ENCODE measurements around the gene DENND4A.

Gene DENND4A

GRCh38 chr15:65660927-65661326, 131.2 kb downstream of the DENND4A start:
- no peak for DNase-seq

GRCh38 chr15:65659502-65660052, 132.5 kb downstream of the DENND4A start:
- DNase-seq = no peak

DNA sequence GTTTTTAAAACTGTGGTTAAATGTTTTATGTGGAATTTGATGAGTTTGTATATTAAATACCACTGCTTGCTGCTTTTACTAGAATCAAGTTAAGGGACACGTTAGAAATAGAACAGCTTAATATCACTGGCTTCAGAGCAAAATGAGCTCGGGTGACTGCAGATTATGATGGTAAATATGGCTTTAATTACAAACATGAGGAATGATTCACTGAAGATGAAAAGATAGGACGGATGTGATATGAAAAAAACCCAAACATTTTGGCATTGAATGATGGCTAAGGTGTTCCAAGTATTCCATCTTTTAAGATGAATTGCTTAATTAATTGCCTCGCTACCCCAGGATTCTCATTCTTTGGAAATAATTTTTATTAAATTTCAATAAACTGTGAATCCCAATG, 136.6 kb downstream of the DENND4A start:
- DNase-seq = no peak

DNA sequence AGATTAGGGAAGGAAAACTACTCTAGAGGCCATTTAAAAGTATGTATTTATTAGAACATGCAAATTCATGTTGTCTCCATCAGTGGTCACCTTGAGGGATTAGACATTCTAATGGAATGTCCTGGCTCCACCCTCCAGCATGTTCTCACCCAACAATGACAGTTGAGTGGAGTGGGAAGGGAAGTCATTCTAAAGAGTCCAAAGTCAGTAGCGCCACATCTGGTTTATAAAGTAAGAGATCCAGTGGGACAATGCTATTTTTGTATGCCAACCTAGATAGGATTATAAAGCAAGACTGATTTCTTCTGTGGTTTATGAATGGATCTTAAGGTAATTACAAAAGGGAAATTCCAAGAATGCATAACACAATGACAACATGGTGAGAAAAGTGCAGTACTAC, 137.1 kb downstream of the DENND4A start:
- DNase-seq = no peak

DNA sequence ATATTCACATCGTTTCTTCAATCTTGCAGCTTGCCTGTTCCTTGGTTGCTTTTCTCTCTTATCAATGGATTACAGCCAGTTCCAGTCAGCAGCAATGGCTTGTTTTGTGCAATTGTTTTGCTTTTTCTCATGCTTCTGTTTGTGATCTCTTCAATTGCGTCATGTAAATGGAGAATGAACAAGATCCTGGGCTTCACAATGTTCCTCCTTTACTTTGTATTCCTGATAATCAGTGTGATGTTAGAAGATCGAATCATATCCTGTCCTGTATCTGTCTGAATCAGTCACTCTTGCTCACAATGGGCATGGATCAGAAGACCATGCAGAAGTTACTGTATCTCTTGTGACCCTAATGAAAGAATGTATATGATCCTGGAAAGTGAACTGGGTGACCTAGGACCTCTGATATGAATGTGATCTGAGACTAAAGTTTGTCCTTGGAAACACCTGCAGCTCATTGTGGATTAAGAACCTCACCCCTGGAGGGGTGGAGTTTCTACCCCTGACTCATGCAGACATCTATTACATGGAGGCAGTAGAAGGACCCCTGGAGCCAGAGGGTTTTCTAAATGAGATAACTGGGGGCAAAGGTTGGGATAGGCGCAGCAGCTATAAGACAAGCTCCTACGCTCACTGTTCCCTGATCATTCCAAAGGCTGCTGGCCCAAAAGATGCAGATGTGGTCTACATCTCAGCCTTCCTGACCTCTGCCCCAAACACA, 138.1 kb downstream of the DENND4A start:
- no peak for DNase-seq

DNA sequence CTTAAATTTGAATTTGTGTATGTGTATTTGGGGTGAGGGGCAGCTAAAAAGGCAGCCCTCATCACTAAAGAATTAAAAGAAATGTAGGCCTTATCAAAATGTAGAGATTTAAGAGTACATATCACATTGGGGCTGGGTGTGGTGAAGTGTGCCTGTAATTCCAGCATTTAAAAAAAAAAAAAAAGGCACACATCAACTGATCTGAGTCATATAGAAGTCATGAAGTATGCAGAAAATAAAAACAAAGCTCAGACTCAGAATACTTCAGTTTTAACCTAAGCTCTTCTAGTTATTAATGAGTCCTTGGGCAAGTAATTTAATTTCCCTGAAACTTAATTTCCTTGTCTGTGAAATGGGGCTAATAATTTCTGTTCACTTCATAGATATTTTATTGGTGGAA, 138.8 kb downstream of the DENND4A start:
- no peak for DNase-seq

DNA sequence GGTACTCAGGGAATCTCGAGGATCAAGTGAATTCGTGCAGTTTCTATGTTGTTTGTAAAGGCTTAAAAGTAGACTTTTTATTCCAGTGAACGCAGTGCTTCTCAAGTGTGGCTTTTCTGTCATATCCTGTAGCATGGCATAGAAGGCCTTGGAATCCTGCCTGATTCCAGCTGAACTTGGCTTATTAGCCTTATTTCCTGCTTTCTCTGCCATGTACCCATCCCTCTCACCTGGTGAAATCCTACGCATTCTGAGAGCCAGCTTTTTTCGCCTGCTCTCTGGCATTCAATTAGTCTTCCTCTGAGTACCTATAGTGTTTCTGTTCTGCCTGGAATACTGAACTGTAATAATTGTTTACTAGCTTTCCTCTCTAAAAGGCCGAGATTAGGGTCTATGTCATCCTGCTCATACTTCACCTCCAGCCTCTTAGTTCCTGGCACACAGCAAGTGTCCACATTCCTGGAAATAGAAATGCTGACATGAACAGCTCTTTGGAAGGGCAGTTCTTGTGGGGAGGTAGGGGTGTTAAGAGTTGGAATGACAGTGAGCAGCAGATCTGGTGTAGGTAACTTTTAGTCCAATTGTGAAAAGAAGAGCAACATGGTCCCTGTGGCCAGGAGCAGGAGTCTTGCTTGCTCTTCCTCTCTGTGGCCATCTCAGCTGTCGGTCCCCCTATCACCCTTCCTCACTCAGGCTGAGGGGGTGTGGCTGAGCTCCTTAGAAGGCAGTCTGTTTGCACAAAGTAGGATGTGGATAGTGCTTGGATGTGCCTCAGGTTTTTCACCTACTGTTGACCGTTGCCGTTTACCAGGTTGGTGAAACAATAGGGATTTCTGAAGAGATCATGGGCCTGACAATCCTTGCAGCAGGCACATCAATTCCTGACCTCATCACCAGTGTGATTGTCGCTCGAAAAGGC, 140.0 kb downstream of the DENND4A start:
- DNase-seq = no peak

- no peak for DNase-seq
Measured at GRCh38 chr15:65651042-65651322, 141.1 kb downstream of the DENND4A start.

DNA sequence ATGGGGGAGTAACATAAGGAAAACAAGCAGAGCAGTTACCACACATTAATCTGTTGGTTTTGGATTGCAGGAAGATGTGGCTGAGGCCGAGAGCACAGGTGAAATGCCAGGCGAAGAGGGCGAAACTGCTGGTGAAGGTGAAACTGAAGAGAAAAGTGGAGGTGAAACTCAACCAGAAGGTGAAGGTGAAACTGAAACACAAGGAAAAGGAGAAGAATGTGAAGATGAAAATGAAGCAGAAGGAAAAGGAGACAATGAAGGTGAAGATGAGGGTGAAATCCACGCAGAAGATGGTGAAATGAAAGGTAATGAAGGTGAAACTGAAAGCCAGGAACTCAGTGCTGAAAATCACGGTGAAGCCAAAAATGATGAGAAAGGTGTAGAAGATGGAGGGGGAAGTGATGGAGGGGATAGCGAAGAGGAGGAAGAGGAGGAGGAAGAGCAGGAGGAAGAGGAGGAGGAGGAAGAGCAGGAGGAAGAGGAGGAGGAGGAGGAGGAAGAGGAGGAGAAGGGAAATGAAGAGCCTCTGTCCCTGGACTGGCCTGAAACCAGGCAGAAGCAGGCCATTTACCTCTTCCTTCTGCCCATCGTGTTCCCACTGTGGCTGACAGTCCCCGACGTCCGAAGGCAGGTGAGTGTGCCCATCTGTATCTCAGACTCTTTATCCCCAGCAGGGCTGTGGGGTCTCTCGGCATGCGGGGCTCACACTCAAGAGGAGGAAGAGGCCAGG, 141.6 kb downstream of the DENND4A start:
- no peak for DNase-seq

DNA sequence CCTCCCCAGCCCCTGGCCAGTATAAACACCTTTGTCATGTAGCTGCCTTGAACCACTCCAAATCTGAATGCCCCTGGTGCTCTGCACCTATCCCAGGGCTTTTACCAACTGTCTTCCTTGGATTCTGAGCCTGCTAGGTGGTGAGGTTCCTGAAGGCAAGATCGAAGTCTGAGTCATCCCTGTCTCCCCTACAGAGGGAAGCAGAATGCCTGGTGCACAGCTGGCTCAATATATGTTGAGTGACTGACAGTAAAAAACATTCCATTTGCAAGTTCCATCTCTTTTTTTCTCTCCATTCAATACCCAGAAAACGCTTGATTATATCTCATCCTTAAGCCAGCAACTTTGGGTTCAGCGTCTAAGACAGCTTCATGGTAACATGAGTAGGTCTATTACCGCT, 145.6 kb downstream of the DENND4A start:
- DNase-seq = no peak

DNA sequence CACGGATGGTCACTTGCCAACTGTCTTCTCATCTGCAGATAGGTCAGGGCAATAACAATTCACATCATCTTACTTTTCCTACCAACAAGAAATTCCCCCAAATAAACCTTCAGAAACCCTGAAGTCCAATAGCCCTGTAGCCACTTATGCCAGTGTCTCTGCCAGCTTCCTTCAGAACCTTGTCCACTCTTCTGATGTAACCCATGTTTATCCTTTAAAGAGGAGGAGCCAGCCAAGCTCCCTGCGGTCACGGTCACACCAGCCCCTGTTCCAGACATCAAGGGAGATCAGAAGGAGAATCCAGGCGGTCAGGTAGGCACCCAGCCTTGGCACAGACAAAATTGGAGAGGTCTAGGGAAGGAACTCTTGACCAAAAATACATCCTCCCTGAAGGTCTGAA, 146.7 kb downstream of the DENND4A start:
- DNase-seq = no peak

GRCh38 chr15:65644282-65644681, 147.8 kb downstream of the DENND4A start:
- no peak for DNase-seq

GRCh38 chr15:65642594-65642993, 149.5 kb downstream of the DENND4A start:
- DNase-seq = no peak

- no peak for DNase-seq
Measured at GRCh38 chr15:65641768-65642475, 150.2 kb downstream of the DENND4A start.

- DNase-seq = no peak
Measured at GRCh38 chr15:65639509-65639908, 152.6 kb downstream of the DENND4A start.

DNA sequence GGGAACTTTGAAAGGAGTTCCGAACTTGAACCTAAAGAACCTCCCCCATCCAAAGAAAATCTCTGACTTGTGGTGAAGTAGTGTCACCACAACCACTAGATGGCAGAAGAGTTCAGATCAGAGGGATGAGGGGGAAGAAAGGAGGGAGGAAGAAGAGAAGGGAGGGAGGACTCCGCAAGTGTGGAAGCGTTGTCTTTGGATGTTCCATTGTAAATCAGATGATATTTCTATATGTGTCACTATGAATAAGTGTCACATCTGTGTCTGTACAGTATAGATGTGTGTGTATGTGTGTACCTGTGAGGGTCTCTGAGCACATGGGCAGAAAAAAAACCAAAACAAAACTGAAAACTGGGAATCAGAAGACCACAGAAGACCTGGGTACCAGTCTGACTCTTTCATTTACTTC, 153.4 kb downstream of the DENND4A start:
- peak; percentile 78 for DNase-seq

GRCh38 chr15:65638109-65638508, 154.0 kb downstream of the DENND4A start:
- no peak for DNase-seq

- no peak for DNase-seq
Measured at GRCh38 chr15:65634356-65634755, 157.7 kb downstream of the DENND4A start.

GRCh38 chr15:65633752-65634151, 158.3 kb downstream of the DENND4A start:
- DNase-seq = no peak

- no peak for DNase-seq
Measured at GRCh38 chr15:65632780-65633375, 159.2 kb downstream of the DENND4A start.

DNA sequence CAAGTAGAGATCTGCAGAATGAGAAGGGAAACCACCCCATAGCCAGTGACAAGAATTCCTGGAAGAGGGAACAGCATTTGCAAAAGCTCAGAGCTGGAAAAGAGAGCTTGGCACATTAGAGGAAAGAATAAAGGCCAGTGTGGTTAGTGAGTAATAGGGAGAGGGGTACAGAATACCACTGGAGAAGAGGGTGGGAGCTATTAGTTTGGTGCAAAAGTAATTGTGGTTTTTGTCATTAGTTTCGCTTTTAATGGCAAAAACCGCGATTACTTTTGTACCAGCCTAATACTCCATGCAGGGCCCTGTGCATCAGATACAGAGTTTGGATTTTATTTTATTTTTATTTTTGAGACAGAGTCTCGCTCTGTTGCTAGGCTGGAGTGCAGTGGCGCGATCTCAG, 160.6 kb downstream of the DENND4A start:
- DNase-seq = peak; percentile 8

DNA sequence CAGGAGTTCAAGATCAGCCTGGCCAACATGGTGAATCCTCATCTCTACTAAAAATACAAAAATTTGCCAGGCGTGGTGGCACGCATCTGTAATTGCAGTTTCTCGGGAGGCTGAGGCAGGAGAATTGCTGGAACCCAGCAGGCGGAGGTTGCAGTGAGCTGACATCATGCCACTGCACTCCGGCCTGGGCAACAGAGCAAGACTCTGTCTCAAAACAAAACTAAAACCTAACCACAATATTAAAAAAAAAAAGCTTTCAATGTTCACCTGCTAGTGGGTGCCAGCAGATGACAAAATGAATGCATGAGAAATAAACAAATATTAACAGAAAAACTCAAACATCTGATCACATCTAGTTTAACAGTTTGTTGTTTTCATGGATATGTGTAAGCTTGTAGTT, 161.3 kb downstream of the DENND4A start:
- DNase-seq = no peak

Data from CD4-positive, alpha-beta T cell treated with Interleukin-10 for 1 hour (primary cell).